Subcutaneous abdominal adipose tissue (tissue), 5 donors: ENCODE data around the gene HIRA.

Experiments
- H3K27ac ChIP-seq: one replicate; pipeline ENCODE4 v1.7.0; 2013; ENCODE audit warnings: low read depth, mild to moderate bottlenecking, inconsistent platforms, low read length, moderate library complexity
- H3K27me3 ChIP-seq, 5 donors: one replicate each; pipeline ENCODE4 v1.7.0; 2013; ENCODE audit warnings: low read length in 5 of 5, inconsistent platforms in 1 of 5; ENCODE audit not compliant: control insufficient read depth in 5 of 5, insufficient read depth in 4 of 5
- H3K36me3 ChIP-seq, 5 donors: one replicate each; pipeline ENCODE4 v1.7.0; 2013; ENCODE audit warnings: low read length in 5 of 5; ENCODE audit not compliant: control insufficient read depth in 5 of 5, insufficient read depth in 5 of 5
- H3K4me1 ChIP-seq, 5 donors: one replicate each; pipeline ENCODE4 v1.7.0; 2013; ENCODE audit warnings: low read length in 5 of 5, mild to moderate bottlenecking in 3 of 5, moderate library complexity in 1 of 5; ENCODE audit not compliant: control insufficient read depth in 5 of 5, insufficient read depth in 5 of 5
- H3K4me3 ChIP-seq, 5 donors: one replicate each; pipeline ENCODE4 v1.7.0; 2013; ENCODE audit warnings: low read length in 5 of 5, low read depth in 1 of 5
- H3K9ac ChIP-seq, 5 donors: one replicate each; pipeline ENCODE4 v1.7.0; 2013; ENCODE audit warnings: low read length in 5 of 5, mild to moderate bottlenecking in 4 of 5, moderate library complexity in 3 of 5
- H3K9me3 ChIP-seq, 5 donors: one replicate each; pipeline ENCODE4 v1.7.0; 2013; ENCODE audit warnings: low read length in 5 of 5; ENCODE audit not compliant: control insufficient read depth in 5 of 5
- donor health status: healthy.
- donor health status: healthy.
- donor health status: healthy.
- donor health status: healthy.
- donor health status: healthy.

HIRA gene

GRCh38 chr22:19432133-19432851 is 759 bp upstream of the HIRA start, which contains the start of gene MRPL40:
TSS of gene MRPL40 (plus strand) at chr22:19432545. CDS start at chr22:19432555, 10 bp downstream.
- H3K27ac ChIP-seq, result peak within 1 kb of the TSS; percentile 88
- H3K27me3 ChIP-seq, result no peaks in the 10 kb centered on the region
- peaks cover 4 to 30% (median 29%) of the 10 kb centered on the region in 5 donors for H3K4me1 ChIP-seq
- peaks cover 10 to 23% (median 18%) of the 10 kb centered on the region in 5 donors for H3K36me3 ChIP-seq
- H3K4me3 ChIP-seq, result peak within 1 kb of the TSS; percentile 87 to 94 (median 92)
- H3K9me3 ChIP-seq, result no peaks in the 10 kb centered on the region
- H3K9ac ChIP-seq, result peak within 1 kb of the TSS; percentile 87 to 96 (median 93)

DNA sequence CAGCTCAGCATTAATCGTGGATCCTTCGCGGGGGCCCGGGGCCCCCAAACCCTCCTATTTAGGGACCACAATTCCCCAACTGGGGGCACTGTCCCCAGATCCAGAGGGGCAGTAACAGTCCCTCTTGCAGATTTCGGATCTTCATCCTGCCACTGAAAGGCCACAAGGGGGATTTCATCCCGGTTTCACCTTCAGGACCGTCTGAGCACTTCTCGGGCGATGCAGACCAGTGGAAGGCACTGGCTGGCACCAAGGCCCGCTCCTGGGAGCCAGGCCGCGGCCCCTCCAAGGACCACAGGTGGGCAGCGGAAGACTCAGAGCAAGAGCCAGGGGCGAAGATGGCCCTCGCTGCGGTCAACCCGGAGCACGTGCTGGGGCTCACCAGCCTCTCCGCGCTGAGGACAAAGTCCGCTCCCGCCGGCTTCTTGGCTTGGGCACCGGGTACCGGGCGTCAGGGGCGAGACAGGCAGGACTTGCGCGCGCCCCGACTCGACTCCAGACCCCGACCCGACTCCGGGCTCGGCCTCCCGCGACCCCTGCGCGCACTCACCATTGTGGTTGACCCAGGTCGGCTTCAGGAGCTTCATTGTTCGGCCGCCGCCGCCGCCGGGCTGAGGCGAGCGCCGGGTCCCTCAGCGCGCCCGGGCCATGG is 517 bp downstream of the HIRA start:
- H3K9ac ChIP-seq, result peak overlapping the region; percentile 50 to 93 (median 89)
- no peaks in the 10 kb centered on the region for H3K27me3 ChIP-seq
- H3K4me3 ChIP-seq, result peak overlapping the region; percentile 78 to 92 (median 85)
- H3K4me1 ChIP-seq, result peaks cover 4 to 30% (median 29%) of the 10 kb centered on the region in 5 donors
- peaks cover 10 to 19% (median 15%) of the 10 kb centered on the region in 5 donors for H3K36me3 ChIP-seq
- peak overlapping the region; percentile 54 for H3K27ac ChIP-seq
- no peaks in the 10 kb centered on the region for H3K9me3 ChIP-seq

DNA sequence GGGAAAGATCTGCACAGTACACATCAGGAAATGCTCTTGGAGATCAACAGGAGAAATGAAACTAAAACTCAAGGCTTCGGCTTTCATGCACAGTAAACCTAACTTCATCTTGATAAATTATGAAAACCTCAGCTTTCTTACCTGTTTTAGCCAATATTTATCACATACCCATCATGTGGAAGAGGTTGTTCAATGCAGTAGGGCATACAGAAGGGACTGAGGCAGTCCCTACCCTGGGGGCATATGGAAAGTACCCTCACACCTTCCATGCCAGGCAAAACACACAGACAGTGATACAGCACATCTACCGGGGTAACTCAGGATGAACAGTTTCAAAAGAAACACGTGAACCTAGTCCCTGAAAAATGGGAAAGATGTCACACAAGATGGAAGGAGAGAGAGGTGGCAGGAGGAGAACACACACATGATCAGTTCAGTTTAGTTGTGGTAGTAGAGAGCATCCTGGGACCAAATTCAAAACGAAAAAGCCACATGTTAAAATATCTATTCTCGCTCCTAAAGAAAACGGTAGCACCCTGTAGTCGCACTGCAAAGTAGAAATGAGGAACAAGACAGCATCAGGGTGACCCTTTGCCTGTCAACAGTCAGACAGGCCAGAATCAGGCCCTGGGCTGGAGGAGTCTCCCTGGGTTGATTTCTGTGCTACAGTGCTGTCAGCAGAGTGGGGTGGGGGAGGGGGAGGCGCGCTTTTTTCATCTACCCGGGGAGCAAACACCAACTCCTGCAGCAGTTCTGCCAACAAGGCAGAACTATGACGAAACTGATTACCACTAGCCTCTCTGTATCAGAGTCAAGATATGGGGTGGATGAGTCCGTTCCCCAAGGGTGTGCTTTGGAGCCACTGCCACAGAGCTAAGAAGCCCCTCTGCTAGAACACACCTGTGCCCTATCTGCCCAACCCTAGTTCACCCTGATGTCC is 1.3 kb downstream of the HIRA start:
- Histone ChIP-seq H3K9me3 (no peaks in the 10 kb centered on the region), H3K4me1 (peaks cover 4 to 30% (median 30%) of the 10 kb centered on the region in 5 donors), H3K27me3 (no peaks in the 10 kb centered on the region), H3K36me3 (peaks cover 7 to 11% (median 8%) of the 10 kb centered on the region in 5 donors), H3K9ac (peak overlapping the region; percentile 50 to 93 (median 89)), H3K27ac (peak overlapping the region; percentile 54), H3K4me3 (peak overlapping the region; percentile 78 to 92 (median 85))

- Histone ChIP-seq H3K36me3 (peaks cover 0 to 10% (median 3%) of the 10 kb centered on the region in 5 donors), H3K4me1 (peaks cover 2 to 25% (median 23%) of the 10 kb centered on the region in 5 donors), H3K9me3 (no peaks in the 10 kb centered on the region), H3K27me3 (no peaks in the 10 kb centered on the region), H3K9ac (no peak overlapping the region), H3K4me3 (no peak overlapping the region), H3K27ac (no peak overlapping the region)
These were observed 7.4 kb downstream of the HIRA start for GRCh38 chr22:19424186-19424500.

DNA sequence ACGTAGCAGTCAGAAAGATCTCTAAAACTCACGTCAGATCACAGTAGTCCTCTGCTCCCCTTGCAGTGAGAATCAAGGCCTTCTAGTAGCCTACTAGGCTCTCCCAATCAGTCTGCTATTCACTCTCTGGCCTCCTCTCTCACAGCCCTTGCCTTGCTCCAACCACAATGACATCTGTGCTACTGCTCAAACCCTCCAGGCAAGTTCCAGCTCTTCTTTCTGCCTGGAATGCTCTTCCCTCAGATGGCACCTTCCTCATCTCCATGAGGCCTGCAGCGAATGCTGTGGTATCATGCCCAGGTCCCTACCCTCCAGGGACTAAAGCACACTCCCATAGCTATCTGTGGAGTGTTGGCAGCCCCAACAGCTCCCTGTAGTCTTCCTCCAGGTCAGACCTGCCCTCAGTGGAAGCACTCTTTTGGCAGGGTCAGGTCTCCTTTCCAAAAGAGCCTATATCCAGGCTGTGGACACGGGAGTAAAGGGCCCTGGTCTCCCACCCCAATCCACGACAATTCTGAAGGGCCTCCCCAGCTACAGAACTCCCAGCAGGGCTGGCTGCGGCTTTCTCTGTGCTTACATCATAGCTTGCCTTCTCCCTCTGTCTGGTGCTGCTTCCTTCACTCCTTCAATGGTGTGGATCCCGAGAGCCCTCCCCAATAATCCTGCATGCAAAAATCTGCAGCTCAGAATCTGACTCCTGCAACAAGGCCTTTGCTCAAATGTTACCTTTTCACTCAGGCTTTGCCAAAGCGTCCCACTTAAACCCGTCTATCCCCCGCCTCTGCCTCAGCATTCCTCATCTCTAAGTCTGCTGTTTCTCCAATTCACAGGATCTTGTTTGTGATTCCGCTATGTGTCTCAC is 8.9 kb downstream of the HIRA start:
- Histone ChIP-seq H3K36me3 (peaks cover 0 to 10% (median 3%) of the 10 kb centered on the region in 5 donors), H3K9me3 (no peaks in the 10 kb centered on the region), H3K9ac (no peak overlapping the region), H3K4me3 (no peak overlapping the region), H3K27ac (no peak overlapping the region), H3K27me3 (no peaks in the 10 kb centered on the region), H3K4me1 (peaks cover 2 to 26% (median 23%) of the 10 kb centered on the region in 5 donors)

DNA sequence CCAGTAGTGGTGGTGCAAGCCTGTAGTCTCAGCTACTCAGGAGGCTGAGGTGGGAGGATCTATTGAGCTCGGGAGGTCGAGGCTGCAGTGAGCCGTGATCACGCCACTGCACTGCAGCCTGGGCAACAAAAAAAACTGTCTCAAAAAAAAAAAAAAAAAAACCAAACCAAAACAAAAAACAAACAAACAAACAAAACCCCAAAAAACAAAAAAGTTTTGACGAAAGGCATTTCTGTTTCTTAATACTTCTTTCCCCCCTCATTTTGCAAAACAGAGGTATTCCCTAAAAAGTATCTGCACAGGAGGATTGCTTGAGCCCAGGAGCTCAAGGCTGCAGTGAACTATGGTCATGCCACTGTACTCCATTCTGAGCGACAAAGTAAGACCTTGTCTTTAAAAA is 11.2 kb downstream of the HIRA start:
- H3K9ac ChIP-seq, result no peak overlapping the region
- H3K36me3 ChIP-seq, result peaks cover 0 to 7% (median 3%) of the 10 kb centered on the region in 5 donors
- peaks cover 2 to 28% (median 26%) of the 10 kb centered on the region in 5 donors for H3K4me1 ChIP-seq
- H3K27me3 ChIP-seq, result no peaks in the 10 kb centered on the region
- H3K4me3 ChIP-seq, result no peak overlapping the region
- H3K27ac ChIP-seq, result no peak overlapping the region
- H3K9me3 ChIP-seq, result no peaks in the 10 kb centered on the region

DNA sequence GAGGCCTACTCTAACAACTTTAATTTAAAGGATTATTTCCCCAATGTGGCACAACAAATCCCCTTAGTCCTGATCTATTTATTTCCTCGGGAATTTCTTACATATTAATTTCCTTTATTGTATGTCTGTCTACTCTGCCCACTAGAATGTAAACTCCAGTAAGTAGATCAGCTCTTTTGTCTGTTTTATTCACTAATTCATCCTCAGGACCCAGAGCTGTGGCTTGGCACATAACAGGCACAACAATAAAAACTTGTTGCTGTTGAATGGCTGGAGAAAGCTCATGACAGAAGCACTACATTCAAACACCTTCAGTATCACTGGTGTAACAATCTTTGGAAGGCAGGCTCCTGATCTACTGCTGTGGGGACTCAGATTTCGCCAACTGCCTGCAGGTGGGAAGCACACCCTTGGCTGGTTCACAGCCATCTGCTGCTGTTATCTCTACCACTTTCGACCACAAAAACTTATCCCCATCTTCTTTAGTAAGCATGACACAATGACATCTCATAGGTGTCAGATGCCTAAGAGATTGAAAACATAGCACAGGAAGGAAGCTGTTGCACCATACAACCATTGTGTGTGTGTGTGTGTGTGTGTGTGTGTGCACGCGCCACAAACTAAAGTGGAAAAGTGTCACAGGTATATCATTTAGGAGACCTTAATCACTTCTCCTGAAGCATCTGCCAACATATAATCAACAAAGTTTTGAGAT is 11.9 kb downstream of the HIRA start:
- Histone ChIP-seq H3K4me3 (no peak overlapping the region), H3K27me3 (no peaks in the 10 kb centered on the region), H3K9ac (no peak overlapping the region), H3K36me3 (peaks cover 0 to 2% (median 0%) of the 10 kb centered on the region in 5 donors), H3K27ac (no peak overlapping the region), H3K9me3 (no peaks in the 10 kb centered on the region), H3K4me1 (peaks cover 2 to 30% (median 26%) of the 10 kb centered on the region in 5 donors)

DNA sequence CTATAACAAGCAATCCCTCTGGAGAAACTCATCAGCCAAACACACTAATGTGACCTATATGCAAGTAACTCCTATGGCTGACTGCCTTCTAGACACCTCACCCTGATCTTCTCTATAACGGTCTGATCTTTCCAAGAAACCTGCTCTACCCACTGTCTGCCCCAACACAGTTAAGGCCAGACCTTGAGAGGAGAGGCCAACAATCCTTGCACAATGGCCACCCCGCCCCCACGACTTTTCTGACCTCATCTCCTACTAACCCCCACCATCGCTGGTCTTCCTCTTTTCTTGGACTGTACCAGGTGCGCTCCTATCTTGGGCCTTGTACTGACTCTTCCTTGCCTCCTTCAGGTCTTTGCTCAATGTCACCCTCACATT is 12.5 kb downstream of the HIRA start:
- H3K9ac ChIP-seq, result no peak overlapping the region
- peaks cover 4 to 33% (median 26%) of the 10 kb centered on the region in 5 donors for H3K4me1 ChIP-seq
- no peak overlapping the region for H3K4me3 ChIP-seq
- H3K36me3 ChIP-seq, result no peaks in the 10 kb centered on the region
- no peaks in the 10 kb centered on the region for H3K27me3 ChIP-seq
- no peaks in the 10 kb centered on the region for H3K9me3 ChIP-seq
- no peak overlapping the region for H3K27ac ChIP-seq

- Histone ChIP-seq H3K9me3 (no peaks in the 10 kb centered on the region), H3K9ac (no peak overlapping the region), H3K27ac (no peak overlapping the region), H3K4me3 (no peak overlapping the region), H3K36me3 (peaks cover 0 to 21% (median 19%) of the 10 kb centered on the region in 5 donors), H3K27me3 (no peaks in the 10 kb centered on the region), H3K4me1 (peaks cover 2 to 40% (median 24%) of the 10 kb centered on the region in 5 donors)
These were observed 18.6 kb downstream of the HIRA start for GRCh38 chr22:19412923-19413322.
